NCI-H2196 (cell line): ENCODE data around the gene TTC21B.
A peak's percentile ranks its signal among the peaks of the same experiment; 100 is the strongest.
"Not testable (repeated sequence)": the region's sequence is repeated elsewhere in the genome, so short reads cannot be mapped to it uniquely, and the experiment has no call there.

Source experiments
- DNase-seq: peaks from one replicate; lab custom pipeline; 2025; ENCODE audit not compliant: unreplicated experiment; lab: John Stamatoyannopoulos, UW

TTC21B gene

DNA sequence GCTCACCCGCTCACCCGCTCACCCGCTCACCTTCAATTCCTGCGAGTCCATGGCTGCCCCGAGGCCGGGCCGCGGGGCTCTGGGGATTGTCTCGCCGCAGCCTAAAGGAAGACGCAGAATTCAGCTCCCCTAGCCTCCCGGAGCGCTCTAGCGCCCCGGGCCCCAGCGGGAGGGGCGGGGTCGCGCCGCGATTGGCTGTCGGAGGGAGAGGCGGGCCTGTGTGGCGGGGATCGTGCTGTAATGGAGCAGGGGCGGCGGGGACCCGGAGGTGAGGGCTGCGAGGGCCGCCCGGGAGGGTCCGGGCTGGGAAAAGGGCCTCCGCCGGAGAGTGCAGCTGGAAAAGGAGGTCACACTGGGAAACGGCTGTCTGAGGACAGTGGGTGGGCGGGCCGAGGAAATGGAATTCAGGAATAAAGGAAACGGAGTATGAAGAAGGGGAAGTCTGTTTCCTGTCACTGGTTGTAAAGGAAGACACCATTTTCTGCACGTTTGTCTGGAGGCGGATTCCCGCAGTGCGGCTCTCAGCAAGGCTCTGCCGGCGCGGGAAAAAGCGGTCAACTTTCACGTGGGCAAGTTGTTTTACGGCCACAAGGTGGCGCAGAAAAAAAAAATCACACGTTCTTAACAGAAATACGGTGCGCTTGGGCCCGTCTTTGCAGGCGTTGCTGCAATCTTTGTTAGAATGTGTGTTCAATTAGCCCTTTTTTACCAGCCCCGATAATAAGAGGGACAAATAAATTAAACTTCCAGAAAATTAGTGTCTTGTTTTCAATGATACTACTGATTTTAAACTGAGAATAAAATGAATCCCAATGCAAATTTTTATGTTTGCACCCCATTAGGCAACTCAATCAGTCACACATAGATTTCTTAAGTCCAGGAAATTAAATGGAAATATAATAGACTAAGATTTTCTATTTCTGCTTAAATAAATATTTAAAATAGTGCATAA lies at the start of gene TTC21B:
Gene TTC21B, minus strand, starts transcription at position 122 of the 952 bp plus-strand sequence. Its CDS starts 71 bp downstream, at position 51.
- peak; percentile 93 for DNase-seq

GRCh38 chr2:166000401-166000800 lies 46.8 kb upstream of the TTC21B start:
- DNase-seq = no peak

GRCh38 chr2:165990846-165991245 lies 37.3 kb upstream of the TTC21B start:
- DNase-seq = no peak

GRCh38 chr2:165989851-165990250 lies 36.3 kb upstream of the TTC21B start:
- no peak for DNase-seq

GRCh38 chr2:165985120-165985519 lies 31.5 kb upstream of the TTC21B start:
- DNase-seq = no peak

- DNase-seq = not testable (repeated sequence)
These were observed 18.6 kb upstream of the TTC21B start for GRCh38 chr2:165972161-165972560.

DNA sequence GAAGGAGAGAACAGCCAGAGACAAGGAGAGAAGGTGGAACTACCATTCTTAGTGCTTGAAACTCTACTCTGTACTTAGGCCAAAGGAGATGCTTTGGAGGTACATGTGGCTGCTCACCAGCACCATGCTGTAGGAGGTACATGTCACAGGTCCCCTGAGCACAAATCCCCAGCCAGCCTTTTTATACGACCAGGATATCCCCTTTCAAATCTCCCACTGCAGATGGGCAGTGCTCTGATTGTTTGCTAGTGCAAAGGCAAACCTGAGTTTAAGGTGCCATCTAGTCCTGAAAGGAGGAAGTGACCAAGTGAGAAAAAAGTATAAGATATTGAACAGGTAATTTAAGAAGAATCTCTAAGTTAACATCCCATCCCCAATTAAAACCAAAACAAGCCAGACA lies 17.1 kb upstream of the TTC21B start:
- no peak for DNase-seq

DNA sequence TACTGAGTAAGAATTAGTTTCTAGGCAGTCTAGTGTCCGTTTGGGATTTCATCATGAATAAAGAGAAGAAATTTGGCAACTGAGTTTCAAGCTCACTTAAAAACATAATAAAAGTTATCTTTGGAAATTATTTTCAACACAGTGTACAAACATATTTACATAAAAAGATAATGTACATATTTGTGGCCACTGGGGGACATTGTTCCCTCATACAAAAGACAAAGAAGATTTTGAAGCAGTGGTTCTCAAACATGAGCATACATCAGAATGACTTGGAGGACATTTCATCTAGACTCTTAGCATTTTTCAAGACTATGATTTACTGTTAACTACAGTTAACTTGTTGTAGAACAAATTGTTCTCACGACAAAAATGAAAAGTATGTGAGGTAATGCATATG lies 15.7 kb upstream of the TTC21B start:
- no peak for DNase-seq

GRCh38 chr2:165967746-165968145 lies 14.2 kb upstream of the TTC21B start:
- no peak for DNase-seq

DNA sequence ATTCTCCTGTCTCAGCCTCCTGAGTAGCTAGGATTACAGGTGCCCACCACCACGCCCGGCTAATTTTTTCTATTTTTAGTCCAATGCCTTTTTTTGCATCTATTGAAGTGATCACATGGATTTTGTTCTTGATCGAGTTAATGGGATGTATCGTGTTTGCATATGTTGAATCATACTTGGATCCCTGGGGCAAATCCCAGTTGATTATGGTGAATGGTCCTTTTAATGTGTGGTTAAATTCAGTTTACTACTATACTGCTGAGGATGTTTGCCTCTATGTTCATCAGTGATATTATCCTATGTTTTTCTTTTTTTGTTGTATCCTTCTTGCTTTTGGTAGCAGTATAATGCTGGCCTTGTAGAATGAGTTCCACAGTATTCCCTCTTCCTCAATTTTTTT lies 8.2 kb upstream of the TTC21B start:
- DNase-seq = no peak

DNA sequence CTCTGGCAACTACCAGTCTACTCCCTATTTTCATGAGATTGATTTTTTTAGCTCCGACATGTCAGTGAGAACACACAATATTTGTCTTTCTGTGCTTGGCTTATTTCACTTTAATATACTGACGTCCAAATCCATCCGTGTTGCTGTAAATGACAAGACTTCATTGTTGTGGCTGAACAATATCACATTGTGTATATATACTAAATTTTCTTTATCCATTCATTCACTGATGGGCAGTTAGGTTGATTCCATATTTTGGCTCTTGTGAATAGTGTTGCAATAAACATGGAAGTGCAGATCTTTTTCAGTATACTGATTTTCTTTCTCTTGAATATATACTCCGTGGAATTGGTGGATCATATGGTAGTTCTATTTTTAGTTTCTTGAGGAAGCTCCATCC lies 5.8 kb upstream of the TTC21B start:
- no peak for DNase-seq

DNA sequence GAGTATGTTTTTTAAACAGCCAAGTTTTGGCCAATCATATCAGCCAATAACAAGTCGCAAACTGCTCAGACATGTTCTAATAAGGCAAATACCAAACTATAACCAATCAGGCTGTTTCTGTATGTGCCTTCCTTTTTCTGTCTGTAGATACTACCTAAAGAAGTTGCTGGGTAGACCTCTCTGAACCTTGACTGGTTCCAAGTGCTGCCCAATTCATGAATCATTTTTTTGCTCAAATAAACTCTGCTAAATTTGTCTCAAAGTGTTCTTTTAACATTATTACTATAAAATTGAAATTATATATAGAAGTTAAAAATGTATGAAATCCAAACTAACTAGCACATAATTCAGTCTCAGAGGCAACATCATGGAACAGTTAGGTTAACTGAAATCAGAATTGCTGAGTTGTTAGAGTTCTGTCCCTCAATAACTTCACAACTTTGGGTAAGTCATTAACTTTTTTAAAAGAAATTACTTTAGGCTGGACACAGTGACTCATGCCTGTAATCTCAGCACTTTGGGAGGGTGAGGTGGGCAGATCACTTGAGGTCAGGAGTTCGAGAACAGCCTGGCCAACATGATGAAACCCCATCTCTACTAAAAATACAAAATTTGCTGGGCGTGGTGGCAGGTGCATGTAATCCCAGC lies 4.9 kb upstream of the TTC21B start:
- no peak for DNase-seq

DNA sequence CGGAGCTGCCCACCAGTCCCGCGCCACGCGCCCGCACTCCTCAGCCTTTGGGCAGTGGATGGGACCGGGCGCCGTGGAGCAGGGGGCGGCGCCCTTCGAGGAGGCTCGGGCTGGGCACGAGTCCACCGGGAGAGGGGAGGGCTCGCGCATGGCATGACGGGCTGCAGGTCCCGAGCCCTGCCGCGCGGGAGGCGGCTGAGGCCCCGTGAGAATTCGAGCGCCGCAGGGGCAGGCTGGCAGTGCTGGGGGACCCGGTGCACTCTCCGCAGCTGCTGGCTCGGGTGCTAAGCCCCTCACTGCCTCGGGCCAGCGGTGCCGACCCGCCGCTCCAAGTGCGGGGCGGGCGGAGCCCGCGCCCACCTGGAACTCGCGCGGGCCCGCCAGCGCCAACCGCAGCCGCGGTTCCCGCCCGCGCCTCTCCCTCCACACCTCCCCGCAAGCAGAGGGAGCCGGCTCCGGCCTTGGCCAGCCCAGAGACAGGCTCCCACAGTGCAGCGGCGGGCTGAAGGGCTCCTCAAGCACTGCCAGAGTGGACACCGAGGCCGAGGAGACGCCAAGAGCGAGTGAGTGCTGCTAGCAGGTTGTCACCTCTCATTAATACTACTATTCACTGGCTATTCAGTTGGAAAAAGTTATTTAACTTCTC lies 3.6 kb upstream of the TTC21B start:
- no peak for DNase-seq

- DNase-seq = peak; percentile 66
These were observed 296 bp downstream of the TTC21B start for GRCh38 chr2:165953306-165953654.

- DNase-seq = peak; percentile 36
These were observed 800 bp downstream of the TTC21B start for GRCh38 chr2:165952741-165953211.

DNA sequence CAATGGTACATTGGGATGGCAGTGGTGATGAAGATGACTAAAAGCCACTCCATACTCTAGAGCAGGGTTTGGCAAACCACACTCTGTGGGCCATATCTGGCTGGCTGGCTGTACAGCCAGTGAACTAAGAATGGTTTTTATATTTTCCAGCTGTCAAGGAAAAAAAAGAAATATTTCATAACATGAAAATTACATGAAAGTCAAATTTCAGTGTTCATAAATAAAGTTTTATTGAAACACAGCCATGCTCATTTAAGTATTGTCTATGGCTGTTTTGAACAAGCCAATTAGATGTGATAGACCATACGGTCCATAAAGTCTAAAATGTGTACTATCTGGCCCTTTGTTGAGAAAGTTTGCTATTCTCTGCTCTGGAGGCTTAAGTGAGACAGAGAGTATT lies 1.5 kb downstream of the TTC21B start:
- no peak for DNase-seq

GRCh38 chr2:165950438-165950837 lies 3.1 kb downstream of the TTC21B start:
- no peak for DNase-seq

DNA sequence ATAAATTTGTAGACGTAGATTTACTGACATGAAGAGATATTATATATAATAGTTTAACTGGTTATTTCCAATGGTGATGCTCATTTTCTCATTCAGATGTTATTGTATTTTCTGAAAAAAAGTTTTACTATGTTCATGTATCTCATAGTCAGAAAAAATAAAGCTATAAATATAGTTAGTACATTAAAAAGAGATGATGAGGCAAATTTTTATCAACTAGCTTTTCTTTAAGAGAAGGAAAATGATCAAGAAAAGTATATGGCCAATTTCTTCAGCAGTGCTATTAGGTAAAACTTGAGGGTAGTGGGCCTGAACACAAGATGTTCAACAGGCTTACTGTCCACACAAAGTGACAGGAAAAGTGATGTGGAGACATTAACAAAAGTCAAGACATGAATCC lies 11.7 kb downstream of the TTC21B start:
- no peak for DNase-seq

DNA sequence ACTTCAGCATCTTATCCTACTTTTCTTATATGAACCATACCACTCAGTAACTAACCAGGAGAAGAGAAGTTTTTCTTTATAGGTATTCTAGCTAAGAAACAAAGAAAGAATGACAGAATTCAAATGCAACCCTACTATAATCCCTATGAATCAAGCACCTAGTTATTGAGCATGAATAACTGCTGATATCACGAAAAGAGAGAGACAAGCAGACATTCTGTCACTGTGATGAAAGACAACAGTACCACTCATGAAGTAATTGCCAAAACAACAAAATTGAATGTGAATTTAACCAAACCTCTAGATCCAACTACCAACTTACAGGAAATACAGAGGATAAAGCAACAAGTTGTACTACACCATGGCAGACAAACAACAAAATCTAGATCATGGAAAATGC lies 15.3 kb downstream of the TTC21B start:
- no peak for DNase-seq

GRCh38 chr2:165933211-165933910 lies 20.2 kb downstream of the TTC21B start:
- no peak for DNase-seq

DNA sequence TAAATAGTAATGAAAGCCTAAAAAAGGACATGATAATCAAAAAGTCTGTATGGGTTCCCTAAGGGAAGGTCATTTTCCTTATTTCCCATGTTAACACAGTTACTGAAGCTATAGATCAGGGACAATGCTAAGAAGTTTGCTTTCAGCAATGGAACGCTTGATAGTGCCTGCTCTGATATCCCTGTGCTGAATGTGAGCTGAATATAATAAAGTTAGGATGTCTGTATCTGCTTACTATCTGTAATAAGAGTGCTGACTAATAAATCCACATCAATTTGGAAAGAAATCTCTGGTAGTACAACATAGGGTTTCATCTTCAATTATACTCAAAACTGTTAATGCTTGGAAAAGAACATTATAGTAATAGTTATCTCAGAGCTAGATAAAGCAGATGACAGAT lies 25.8 kb downstream of the TTC21B start:
- no peak for DNase-seq
